Adrenal gland (tissue), 5 donors: ENCODE data around the gene DCAF17.

Source experiments
- POLR2A ChIP-seq, 2 donors: fragments of 450-650 bp; IDR thresholded peaks; one replicate each; pipeline ENCODE4 v1.6.1; 2017; ENCODE audit warnings: antibody characterized with exemption in 2 of 2, mild to moderate bottlenecking in 2 of 2, moderate library complexity in 1 of 2
- TF ChIP-seq, protein P1 (sequence below), 6 experiments: fragments of 450-650 bp in 4 of 6; fragments of 200-600 bp in 2 of 6; sonication (generic) in 1 of 6; IDR thresholded peaks; 1 replicate in 5 of 6; 2 replicates in 1 of 6; pipeline versions ENCODE4 v1.5.1 to v1.8.0; 2016 to 2021; ENCODE audit warnings: antibody characterized with exemption in 6 of 6, mild to moderate bottlenecking in 2 of 6, moderate library complexity in 1 of 6
- donor health status: DM: no; HTN: no; CAD: no.

- TF ChIP-seq POLR2A (IDR thresholded peaks at IDR 0.05): no peak
- TF ChIP-seq, protein P1, sequence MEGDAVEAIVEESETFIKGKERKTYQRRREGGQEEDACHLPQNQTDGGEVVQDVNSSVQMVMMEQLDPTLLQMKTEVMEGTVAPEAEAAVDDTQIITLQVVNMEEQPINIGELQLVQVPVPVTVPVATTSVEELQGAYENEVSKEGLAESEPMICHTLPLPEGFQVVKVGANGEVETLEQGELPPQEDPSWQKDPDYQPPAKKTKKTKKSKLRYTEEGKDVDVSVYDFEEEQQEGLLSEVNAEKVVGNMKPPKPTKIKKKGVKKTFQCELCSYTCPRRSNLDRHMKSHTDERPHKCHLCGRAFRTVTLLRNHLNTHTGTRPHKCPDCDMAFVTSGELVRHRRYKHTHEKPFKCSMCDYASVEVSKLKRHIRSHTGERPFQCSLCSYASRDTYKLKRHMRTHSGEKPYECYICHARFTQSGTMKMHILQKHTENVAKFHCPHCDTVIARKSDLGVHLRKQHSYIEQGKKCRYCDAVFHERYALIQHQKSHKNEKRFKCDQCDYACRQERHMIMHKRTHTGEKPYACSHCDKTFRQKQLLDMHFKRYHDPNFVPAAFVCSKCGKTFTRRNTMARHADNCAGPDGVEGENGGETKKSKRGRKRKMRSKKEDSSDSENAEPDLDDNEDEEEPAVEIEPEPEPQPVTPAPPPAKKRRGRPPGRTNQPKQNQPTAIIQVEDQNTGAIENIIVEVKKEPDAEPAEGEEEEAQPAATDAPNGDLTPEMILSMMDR (IDR thresholded peaks at IDR 0.05): no peak
Observed at GRCh38 chr2:171410624-171411023, 23.4 kb upstream of the DCAF17 start.
